K562 (cell line): ENCODE data around the gene PRCC. TPM values are rescaled to one million over a fixed set of nuclear protein-coding genes. Genes with fewer than 3 reads are reported as not detected.

ENCODE experiments used
- BHLHE40 ChIP-seq: IDR thresholded peaks from 2 replicates; pipeline ENCODE4 v1.6.1; 2011; ENCODE audit warnings: low read length, improper control_type of control experiment
- GATAD2A ChIP-seq: fragments of 450-650 bp; IDR thresholded peaks from 2 replicates; pipeline ENCODE4 v1.6.1; 2017
- GTF2F1 ChIP-seq: IDR thresholded peaks from 2 replicates; pipeline ENCODE4 v1.6.1; 2011; ENCODE audit warnings: low read depth, low read length, improper control_type of control experiment
- JUN ChIP-seq, 2 experiments: sonication (generic) in 1 of 2; formaldehyde crosslinking in 1 of 2; IDR thresholded peaks; 2 replicates each; pipeline versions ENCODE4 v1.6.1 to v1.8.0; 2012 to 2022; ENCODE audit warnings: borderline replicate concordance in 2 of 2, mild to moderate bottlenecking in 2 of 2, improper control_type of control experiment in 1 of 2, low read depth in 1 of 2, low read length in 1 of 2, missing genetic modification reagents in 1 of 2
- KLF6 ChIP-seq: fragments of 250-450 bp; sonication (Bioruptor Pico); IDR thresholded peaks from 2 replicates; pipeline ENCODE4 v1.4.0; 2020; ENCODE audit warnings: mild to moderate bottlenecking, moderate library complexity, borderline replicate concordance
- L3MBTL2 ChIP-seq: fragments of 450-650 bp; IDR thresholded peaks from 2 replicates; pipeline ENCODE4 v1.6.1; 2016; ENCODE audit warnings: mild to moderate bottlenecking, moderate library complexity
- MXD1 ChIP-seq: fragments of 250-450 bp; sonication (Bioruptor Pico); IDR thresholded peaks from 2 replicates; pipeline ENCODE4 v1.8.0; 2021; ENCODE audit warnings: borderline replicate concordance, mild to moderate bottlenecking, moderate library complexity; ENCODE audit not compliant: poor library complexity, severe bottlenecking
- NONO ChIP-seq, 2 experiments: fragments of 200-400 bp in 1 of 2; fragments of 450-650 bp in 1 of 2; formaldehyde crosslinking in 1 of 2; IDR thresholded peaks; 2 replicates each; pipeline ENCODE4 v1.6.1; 2017; ENCODE audit warnings: low read depth in 2 of 2, mild to moderate bottlenecking in 2 of 2, moderate library complexity in 2 of 2, low read length in 1 of 2
- NR1H2 ChIP-seq: sonication (generic); formaldehyde crosslinking; IDR thresholded peaks from 2 replicates; pipeline ENCODE4 v1.4.0; 2020; ENCODE audit warnings: mild to moderate bottlenecking, missing genetic modification reagents
- PTRF ChIP-seq: fragments of 450-650 bp; IDR thresholded peaks from 2 replicates; pipeline ENCODE4 v1.6.1; 2016; ENCODE audit warnings: mild to moderate bottlenecking, missing genetic modification characterization, missing compliant biosample characterization
- RBBP5 ChIP-seq: fragments of 200-600 bp; sonication (generic); IDR thresholded peaks from 2 replicates; pipeline ENCODE4 v1.6.1; 2012; ENCODE audit warnings: borderline replicate concordance, mild to moderate bottlenecking, low read length, control low read depth, inconsistent platforms; ENCODE audit not compliant: insufficient read depth, poor library complexity, severe bottlenecking
- RBM22 ChIP-seq: fragments of 200-400 bp; formaldehyde crosslinking; IDR thresholded peaks from 2 replicates; pipeline ENCODE4 v1.6.1; 2018; ENCODE audit warnings: low read length, low read depth; ENCODE audit not compliant: poor library complexity, severe bottlenecking
- SAFB ChIP-seq: fragments of 200-400 bp; formaldehyde crosslinking; IDR thresholded peaks from 2 replicates; pipeline ENCODE4 v1.6.1; 2017; ENCODE audit warnings: low read depth, low read length, borderline replicate concordance
- SIN3A ChIP-seq, 2 experiments: fragments of 150-350 bp in 1 of 2; IDR thresholded peaks; 2 replicates each; pipeline ENCODE4 v1.6.1; 2011 to 2016; ENCODE audit warnings: borderline replicate concordance in 2 of 2, low read depth in 2 of 2, low read length in 2 of 2, mild to moderate bottlenecking in 2 of 2, moderate library complexity in 2 of 2; ENCODE audit not compliant: control insufficient read depth in 1 of 2
- TAF1 ChIP-seq: IDR thresholded peaks from 2 replicates; pipeline ENCODE4 v1.6.1; 2011; ENCODE audit warnings: mild to moderate bottlenecking, low read length, moderate library complexity; ENCODE audit not compliant: insufficient read depth, control insufficient read depth, severe bottlenecking; ENCODE audit errors: extremely low read depth
- TCF3 ChIP-seq: sonication (generic); formaldehyde crosslinking; IDR thresholded peaks from 2 replicates; pipeline ENCODE4 v1.4.0; 2020; ENCODE audit warnings: mild to moderate bottlenecking, missing genetic modification reagents
- TOE1 ChIP-seq, 2 experiments: fragments of 450-650 bp in 1 of 2; sonication (generic) in 1 of 2; formaldehyde crosslinking in 1 of 2; IDR thresholded peaks; 2 replicates each; pipeline versions ENCODE4 v1.7.1 to v1.8.0; 2016 to 2022; ENCODE audit warnings: borderline replicate concordance in 2 of 2, mild to moderate bottlenecking in 2 of 2, antibody characterized with exemption in 1 of 2, inconsistent platforms in 1 of 2, low read depth in 1 of 2, missing genetic modification reagents in 1 of 2, moderate library complexity in 1 of 2
- ZNF175 ChIP-seq: fragments of 200-800 bp; sonication (Bioruptor generic); IDR thresholded peaks from 2 replicates; pipeline ENCODE4 v1.6.1; 2016; ENCODE audit warnings: low read depth, mild to moderate bottlenecking, missing genetic modification characterization, missing compliant biosample characterization
- ZNF280B ChIP-seq: fragments of 250-450 bp; sonication (Bioruptor Pico); IDR thresholded peaks from 2 replicates; pipeline ENCODE4 v1.5.1; 2021; ENCODE audit warnings: mild to moderate bottlenecking
- polyA plus RNA-seq, 8 experiments: library from polyadenylated mRNA; depleted of rRNA in 4 of 8; stranded (reverse) in 5 of 8; unstranded in 3 of 8; fragments of >200 nt; fragmentation: Nextera tagmentation in 2 of 8; fragmentation: Illumina TruSeq in 1 of 8; extraction: Ambion mirVana in 2 of 8; extraction: Trizol in 1 of 8; gene quantifications; 2 replicates each; pipeline versions ENCODE4 v1.2.1 to v1.2.3, GENCODE V29; 2011 to 2014; ENCODE audit warnings: inconsistent platforms in 1 of 8, missing spikeins in 1 of 8
- total RNA-seq, 7 experiments: library from RNA; depleted of rRNA in 6 of 7; stranded (reverse); fragments of >200 nt in 6 of 7; fragmentation: Illumina TruSeq in 2 of 7; extraction: Trizol in 2 of 7; gene quantifications; 2 replicates each; pipeline versions ENCODE4 v1.2.1 to v1.2.3, GENCODE V29; 2011 to 2021; ENCODE audit warnings: low replicate concordance in 1 of 7
- TF ChIP-seq, protein P1 (sequence below): sonication (generic); formaldehyde crosslinking; IDR thresholded peaks from 2 replicates; pipeline ENCODE4 v1.8.0; 2022; ENCODE audit warnings: missing genetic modification reagents, mild to moderate bottlenecking, borderline replicate concordance

PRCC gene
- total and polyA plus RNA-seq, 9 of the 15 experiments (the other 6 are each of a cell fraction or from before 2014, with no cell fraction given), result 23.9 to 201 (median 41.1) TPM

- TF ChIP-seq NONO (IDR thresholded peaks at IDR 0.05; ENCODE audit: low read depth in 2 of 2, low read length in 1 of 2), result no peak; a peak in 1 of 4 replicates
- TF ChIP-seq, protein P1, sequence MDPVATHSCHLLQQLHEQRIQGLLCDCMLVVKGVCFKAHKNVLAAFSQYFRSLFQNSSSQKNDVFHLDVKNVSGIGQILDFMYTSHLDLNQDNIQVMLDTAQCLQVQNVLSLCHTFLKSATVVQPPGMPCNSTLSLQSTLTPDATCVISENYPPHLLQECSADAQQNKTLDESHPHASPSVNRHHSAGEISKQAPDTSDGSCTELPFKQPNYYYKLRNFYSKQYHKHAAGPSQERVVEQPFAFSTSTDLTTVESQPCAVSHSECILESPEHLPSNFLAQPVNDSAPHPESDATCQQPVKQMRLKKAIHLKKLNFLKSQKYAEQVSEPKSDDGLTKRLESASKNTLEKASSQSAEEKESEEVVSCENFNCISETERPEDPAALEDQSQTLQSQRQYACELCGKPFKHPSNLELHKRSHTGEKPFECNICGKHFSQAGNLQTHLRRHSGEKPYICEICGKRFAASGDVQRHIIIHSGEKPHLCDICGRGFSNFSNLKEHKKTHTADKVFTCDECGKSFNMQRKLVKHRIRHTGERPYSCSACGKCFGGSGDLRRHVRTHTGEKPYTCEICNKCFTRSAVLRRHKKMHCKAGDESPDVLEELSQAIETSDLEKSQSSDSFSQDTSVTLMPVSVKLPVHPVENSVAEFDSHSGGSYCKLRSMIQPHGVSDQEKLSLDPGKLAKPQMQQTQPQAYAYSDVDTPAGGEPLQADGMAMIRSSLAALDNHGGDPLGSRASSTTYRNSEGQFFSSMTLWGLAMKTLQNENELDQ (CRISPR knock-in tag), result no peak
- no peak for TF ChIP-seq ZNF280B (CRISPR knock-in tag)
- TF ChIP-seq SAFB, result 0 out of 2 replicates have a peak, but pooled peaks have one; percentile 20
- TF ChIP-seq TOE1 (IDR thresholded peaks at IDR 0.05; ENCODE audit: borderline replicate concordance), result peak; percentile 77
- TF ChIP-seq TOE1 (CRISPR knock-in tag; IDR thresholded peaks at IDR 0.05; ENCODE audit: borderline replicate concordance, low read depth), result no peak
- TF ChIP-seq NR1H2 (CRISPR knock-in tag), result peak; percentile 87
- TF ChIP-seq TAF1, result peak; percentile 59
- TF ChIP-seq PTRF, result no peak
- peak; percentile 64 for TF ChIP-seq RBM22
- TF ChIP-seq MXD1, result peak; percentile 90
- TF ChIP-seq TCF3 (CRISPR knock-in tag), result 0 out of 2 replicates have a peak, but pooled peaks have one; percentile 28
- peak; percentile 83; the same call in 1 of the 2 replicates for TF ChIP-seq GATAD2A
- peak; percentile 46 for TF ChIP-seq RBBP5
- peak; percentile 88 for TF ChIP-seq BHLHE40
- TF ChIP-seq L3MBTL2, result peak; percentile 99
- 0 out of 2 replicates have a peak, but pooled peaks have one; percentile 15 for TF ChIP-seq GTF2F1
- peak; percentile 79; the same call in 1 of the 2 replicates for TF ChIP-seq ZNF175 (CRISPR knock-in tag)
- TF ChIP-seq JUN (IDR thresholded peaks at IDR 0.05; ENCODE audit: borderline replicate concordance, low read depth, low read length), result peak; percentile 72; the same call in 1 of the 2 replicates
- no peak for TF ChIP-seq JUN (CRISPR knock-in tag; IDR thresholded peaks at IDR 0.05; ENCODE audit: borderline replicate concordance)
- TF ChIP-seq SIN3A (IDR thresholded peaks at IDR 0.05; ENCODE audit: borderline replicate concordance in 2 of 2, control insufficient read depth in 1 of 2, low read depth in 2 of 2, low read length in 2 of 2), result peak; percentile 66 to 75; a peak in 1 of 4 replicates
- TF ChIP-seq KLF6 (CRISPR knock-in tag), result peak; percentile 87; the same call in 1 of the 2 replicates
Observed at GRCh38 chr1:156813750-156814570, 46.6 kb downstream of the PRCC start (continued).
